SJCRH30 (cell line): ENCODE data around the gene RPL38. TPM values are rescaled to one million over a fixed set of nuclear protein-coding genes. Genes with fewer than 3 reads are reported as not detected.
"Not testable (repeated sequence)": the region's sequence is repeated elsewhere in the genome, so short reads cannot be mapped to it uniquely, and the experiment has no call there.

ENCODE experiments used
- DNase-seq, 2 experiments: peaks; one replicate each; pipeline ENCODE4 v3.0.0-alpha.2; 2015 to 2020
- H3K27ac ChIP-seq: fragments of 250-450 bp; sonication (Bioruptor Pico); 2 replicates; pipeline ENCODE4 v1.5.1; 2020; ENCODE audit warnings: mild to moderate bottlenecking, moderate library complexity
- H3K27me3 ChIP-seq: fragments of 250-450 bp; sonication (Bioruptor Pico); 2 replicates; pipeline ENCODE4 v1.5.1; 2020; ENCODE audit warnings: mild to moderate bottlenecking, moderate library complexity
- H3K36me3 ChIP-seq: fragments of 250-450 bp; sonication (Bioruptor Pico); 2 replicates; pipeline ENCODE4 v1.5.1; 2020; ENCODE audit warnings: mild to moderate bottlenecking, moderate library complexity
- H3K4me1 ChIP-seq: fragments of 250-450 bp; sonication (Bioruptor Pico); 2 replicates; pipeline ENCODE4 v1.5.1; 2020; ENCODE audit warnings: mild to moderate bottlenecking, moderate library complexity
- H3K4me3 ChIP-seq: fragments of 250-450 bp; sonication (Bioruptor Pico); 2 replicates; pipeline ENCODE4 v1.5.1; 2020; ENCODE audit warnings: mild to moderate bottlenecking, moderate library complexity
- H3K9me3 ChIP-seq: fragments of 250-450 bp; sonication (Bioruptor Pico); replicated peaks from 2 replicates; pipeline ENCODE4 v1.5.1; 2020; ENCODE audit warnings: mild to moderate bottlenecking, moderate library complexity
- total RNA-seq: library from RNA; depleted of rRNA; stranded (reverse); fragments of >200 nt; shearing (Covaris generic); gene quantifications from 2 replicates; pipeline ENCODE4 v1.2.3, GENCODE V29; 2014

RPL38 gene
- total RNA-seq, 1 experiment from 2014 or later: 5,758 TPM

DNA sequence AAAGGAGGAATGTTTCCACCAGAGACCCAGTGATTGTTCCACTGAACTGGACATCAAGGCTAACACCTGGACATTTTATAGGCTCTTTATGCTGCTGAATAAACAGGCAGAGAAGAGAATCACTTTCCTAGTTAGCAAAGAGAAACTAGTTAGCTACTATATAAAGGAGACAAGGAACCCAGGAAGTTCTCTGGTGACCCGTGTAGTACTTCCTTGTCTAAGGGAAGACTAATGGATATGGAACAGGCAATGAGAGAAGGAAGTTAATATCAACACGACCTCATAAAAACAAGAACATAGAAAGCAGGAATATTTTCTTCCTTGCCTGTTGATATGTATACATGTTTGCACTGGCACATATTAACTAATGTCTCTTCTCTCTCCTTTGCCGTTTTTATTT lies 30.8 kb upstream of the RPL38 start:
- Histone ChIP-seq H3K4me3 (no peak overlapping the region), H3K36me3 (no peaks in the 10 kb centered on the region), H3K27ac (no peak overlapping the region), H3K27me3 (no peaks in the 10 kb centered on the region), H3K9me3 (no peaks in the 10 kb centered on the region), H3K4me1 (no peaks in the 10 kb centered on the region)
- DNase-seq: no peak

DNA sequence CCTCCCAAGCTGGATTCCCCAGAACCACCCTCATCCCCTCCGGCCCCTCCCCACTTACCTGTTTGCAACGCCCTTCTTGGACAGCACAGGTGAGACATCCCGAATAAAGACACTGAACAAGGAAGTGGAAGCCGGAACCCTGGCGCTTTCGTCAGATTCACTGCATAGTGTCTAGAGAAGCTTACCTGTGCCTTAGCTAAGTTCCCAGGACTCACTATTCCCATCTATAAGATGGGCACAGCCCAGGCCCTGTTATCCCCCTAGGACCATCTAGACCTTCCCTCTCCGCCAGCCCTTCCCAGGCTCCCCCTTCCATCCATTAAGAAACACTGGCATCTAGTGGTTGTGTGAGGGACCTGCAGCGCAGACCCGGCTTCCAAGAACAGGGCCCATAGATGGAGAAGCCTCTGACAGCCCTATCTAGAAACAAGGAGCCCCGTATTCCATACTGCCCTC lies 26.9 kb upstream of the RPL38 start:
- no peak overlapping the region for H3K4me3 ChIP-seq
- H3K4me1 ChIP-seq: no peaks in the 10 kb centered on the region
- peak; percentile 70 to 91 for DNase-seq
- H3K9me3 ChIP-seq: no peaks in the 10 kb centered on the region
- H3K27ac ChIP-seq: no peak overlapping the region
- H3K36me3 ChIP-seq: no peaks in the 10 kb centered on the region
- peaks cover 15% of the 10 kb centered on the region for H3K27me3 ChIP-seq

GRCh38 chr17:74177018-74177450 lies 26.4 kb upstream of the RPL38 start:
- Histone ChIP-seq H3K4me1 (no peaks in the 10 kb centered on the region), H3K36me3 (no peaks in the 10 kb centered on the region), H3K9me3 (no peaks in the 10 kb centered on the region), H3K27me3 (peaks cover 15% of the 10 kb centered on the region), H3K27ac (no peak overlapping the region), H3K4me3 (no peak overlapping the region)
- DNase-seq: no peak

- Histone ChIP-seq H3K9me3 (no peaks in the 10 kb centered on the region), H3K36me3 (no peaks in the 10 kb centered on the region), H3K4me3 (no peak overlapping the region), H3K4me1 (no peaks in the 10 kb centered on the region), H3K27ac (no peak overlapping the region), H3K27me3 (peaks cover 15% of the 10 kb centered on the region)
- no peak for DNase-seq
Measured at GRCh38 chr17:74179576-74179975, 23.9 kb upstream of the RPL38 start.

DNA sequence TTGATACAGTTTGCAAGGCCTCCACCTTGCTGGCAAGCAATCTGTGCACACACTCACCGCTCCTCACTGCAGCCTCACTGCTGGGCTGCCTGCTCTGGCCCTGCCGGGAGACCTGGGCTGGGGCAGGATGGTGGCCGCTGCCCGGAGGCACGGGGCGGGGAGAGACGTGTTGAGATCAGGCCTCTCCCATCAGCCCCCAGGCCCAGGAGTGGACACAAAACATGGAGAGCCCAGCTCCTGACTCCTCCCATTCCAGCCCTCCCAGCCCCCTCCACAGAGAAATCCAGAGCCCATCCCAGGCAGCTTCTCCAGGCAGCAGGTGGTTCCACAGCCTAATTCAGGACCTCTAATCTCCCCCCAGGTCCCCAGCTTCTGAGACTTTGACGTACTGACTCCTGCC lies 23.1 kb upstream of the RPL38 start:
- H3K27ac ChIP-seq: no peak overlapping the region
- DNase-seq: no peak
- peaks cover 15% of the 10 kb centered on the region for H3K27me3 ChIP-seq
- H3K9me3 ChIP-seq: no peaks in the 10 kb centered on the region
- no peaks in the 10 kb centered on the region for H3K36me3 ChIP-seq
- no peak overlapping the region for H3K4me3 ChIP-seq
- no peaks in the 10 kb centered on the region for H3K4me1 ChIP-seq

GRCh38 chr17:74181341-74181740 lies 22.1 kb upstream of the RPL38 start:
- H3K27ac ChIP-seq: no peak overlapping the region
- H3K4me3 ChIP-seq: no peak overlapping the region
- DNase-seq: no peak
- no peaks in the 10 kb centered on the region for H3K36me3 ChIP-seq
- H3K4me1 ChIP-seq: no peaks in the 10 kb centered on the region
- peaks cover 15% of the 10 kb centered on the region for H3K27me3 ChIP-seq
- no peaks in the 10 kb centered on the region for H3K9me3 ChIP-seq

DNA sequence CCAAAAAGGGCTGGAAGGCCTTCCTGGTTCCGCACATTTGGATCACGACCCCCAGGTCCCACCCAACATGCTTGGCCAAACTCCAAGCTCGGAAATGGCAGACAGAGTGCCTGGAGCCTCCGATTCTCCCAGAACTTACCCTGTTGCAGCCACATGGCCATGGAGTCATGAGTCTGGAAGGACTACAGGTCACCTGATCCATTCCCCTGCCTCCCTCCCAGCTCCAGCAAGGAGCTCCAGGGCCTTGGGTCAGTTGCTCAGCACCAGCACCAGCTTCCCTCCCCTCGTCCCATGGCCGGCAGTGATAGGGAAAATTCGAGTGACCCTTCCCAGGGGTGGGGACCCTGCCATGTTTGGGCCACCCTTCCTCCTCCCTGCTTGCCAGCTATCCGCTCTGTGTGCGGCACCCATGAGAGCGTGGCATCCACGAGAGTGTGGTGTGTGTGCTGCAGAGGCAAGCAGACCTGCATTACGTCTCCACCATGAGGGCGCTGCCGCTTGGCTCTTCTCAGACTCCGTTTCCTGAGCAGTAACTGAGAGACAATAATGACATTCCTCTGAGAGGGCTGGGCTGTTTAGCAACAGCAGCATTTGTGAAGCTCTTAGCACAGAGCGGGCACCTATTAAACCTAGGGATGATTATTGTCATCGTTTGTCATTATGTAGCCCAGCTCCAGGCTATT lies 21.3 kb upstream of the RPL38 start:
- H3K27ac ChIP-seq: no peak overlapping the region
- no peaks in the 10 kb centered on the region for H3K4me1 ChIP-seq
- no peaks in the 10 kb centered on the region for H3K9me3 ChIP-seq
- peaks cover 16% of the 10 kb centered on the region for H3K27me3 ChIP-seq
- H3K36me3 ChIP-seq: no peaks in the 10 kb centered on the region
- H3K4me3 ChIP-seq: no peak overlapping the region
- DNase-seq: no peak

DNA sequence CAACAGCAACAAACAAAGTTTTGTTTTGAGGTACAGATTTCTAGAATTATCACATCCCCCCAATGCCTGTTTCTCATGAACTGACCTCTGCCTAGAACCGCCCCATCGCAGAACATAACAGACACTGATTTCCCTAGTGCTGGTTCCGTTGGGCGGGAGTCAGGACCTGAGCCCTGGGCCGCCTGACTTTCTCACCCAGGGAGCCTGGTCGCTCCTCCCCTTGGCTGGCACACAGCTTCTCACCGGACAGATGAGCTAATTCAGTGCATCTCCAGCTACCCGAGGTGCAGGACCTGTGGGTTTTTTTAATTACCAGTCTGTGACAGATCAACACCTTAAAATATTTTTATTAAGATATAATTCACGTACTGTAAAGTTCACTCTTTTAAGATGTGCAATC lies 20.1 kb upstream of the RPL38 start:
- DNase-seq: no peak
- H3K36me3 ChIP-seq: no peaks in the 10 kb centered on the region
- no peak overlapping the region for H3K4me3 ChIP-seq
- no peak overlapping the region for H3K27ac ChIP-seq
- H3K9me3 ChIP-seq: no peaks in the 10 kb centered on the region
- H3K27me3 ChIP-seq: peaks cover 18% of the 10 kb centered on the region
- no peaks in the 10 kb centered on the region; the same call in 1 of the 2 replicates for H3K4me1 ChIP-seq

DNA sequence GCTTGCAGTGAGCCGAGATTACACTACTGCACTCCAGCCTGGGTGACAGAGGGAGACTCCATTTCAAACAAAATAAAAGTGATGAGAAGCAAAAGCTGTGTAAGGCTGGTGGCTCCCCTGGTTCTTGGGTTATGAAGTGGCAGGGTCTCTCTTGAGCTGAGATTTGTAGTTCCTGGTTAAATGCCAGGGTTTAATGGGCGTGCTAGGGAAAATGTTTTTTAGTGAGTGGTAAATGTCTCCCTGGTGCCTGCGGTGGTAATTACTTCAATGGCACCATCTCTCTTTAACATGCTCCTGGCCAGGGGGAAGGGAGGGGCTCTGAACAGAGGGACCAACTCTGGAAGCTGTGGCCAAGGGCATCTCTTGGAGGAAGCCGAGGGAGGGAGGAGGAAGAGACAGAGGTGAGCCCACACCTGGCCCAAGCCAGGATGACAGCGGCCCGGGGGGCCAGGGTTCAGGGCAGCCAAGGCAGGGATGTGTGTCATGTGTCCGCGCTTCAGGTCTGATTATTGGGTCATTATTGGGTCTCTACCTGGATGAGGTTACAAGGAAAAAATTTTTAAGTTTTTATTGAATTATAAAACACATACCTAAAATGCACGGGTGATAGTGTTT lies 17.8 kb upstream of the RPL38 start:
- Histone ChIP-seq H3K9me3 (no peaks in the 10 kb centered on the region), H3K4me3 (no peak overlapping the region), H3K4me1 (no peaks in the 10 kb centered on the region; the same call in 1 of the 2 replicates), H3K27ac (no peak overlapping the region), H3K27me3 (peaks cover 8% of the 10 kb centered on the region), H3K36me3 (no peaks in the 10 kb centered on the region)
- no peak for DNase-seq

- H3K4me1 ChIP-seq: peaks cover 5% of the 10 kb centered on the region; the same call in 1 of the 2 replicates
- H3K4me3 ChIP-seq: no peak overlapping the region
- H3K27me3 ChIP-seq: peaks cover 3% of the 10 kb centered on the region
- H3K9me3 ChIP-seq: no peaks in the 10 kb centered on the region
- H3K36me3 ChIP-seq: no peaks in the 10 kb centered on the region
- H3K27ac ChIP-seq: no peak overlapping the region
- DNase-seq: no peak
Measured at GRCh38 chr17:74186498-74186897, 17.0 kb upstream of the RPL38 start.

DNA sequence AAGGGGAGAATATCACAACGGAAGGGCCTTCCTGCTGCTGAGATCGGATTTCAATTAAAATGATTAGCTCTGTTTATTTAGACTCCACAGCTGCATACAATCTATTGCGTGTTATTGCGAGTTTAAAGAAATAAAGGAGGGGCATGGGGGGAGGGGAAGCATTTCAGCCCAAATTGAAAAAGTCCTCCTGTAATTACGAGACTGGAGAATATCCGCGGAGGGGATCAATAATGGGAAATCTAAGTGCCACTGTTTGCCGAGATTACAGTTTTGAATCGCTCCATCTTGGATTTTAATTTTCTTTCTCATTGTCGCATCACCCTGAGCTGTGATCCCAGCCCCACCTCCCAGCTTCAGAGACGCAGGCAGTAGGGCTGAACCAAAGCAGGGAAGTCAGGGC lies 15.7 kb upstream of the RPL38 start:
- Histone ChIP-seq H3K27me3 (peaks cover 3% of the 10 kb centered on the region; the same call in 1 of the 2 replicates), H3K4me1 (peaks cover 7% of the 10 kb centered on the region; the same call in 1 of the 2 replicates), H3K9me3 (no peaks in the 10 kb centered on the region), H3K27ac (no peak overlapping the region), H3K36me3 (no peaks in the 10 kb centered on the region), H3K4me3 (no peak overlapping the region)
- DNase-seq: no peak

GRCh38 chr17:74188687-74189086 lies 14.8 kb upstream of the RPL38 start:
- H3K4me1 ChIP-seq: peaks cover 12% of the 10 kb centered on the region; the same call in 1 of the 2 replicates
- not testable (repeated sequence) for H3K27ac ChIP-seq, H3K36me3 ChIP-seq, H3K27me3 ChIP-seq, H3K4me3 ChIP-seq, DNase-seq, H3K9me3 ChIP-seq

- DNase-seq: peak; percentile 45 to 84
- Histone ChIP-seq H3K9me3 (no peaks in the 10 kb centered on the region), H3K27ac (no peak overlapping the region), H3K27me3 (peaks cover 3% of the 10 kb centered on the region; the same call in 1 of the 2 replicates), H3K36me3 (no peaks in the 10 kb centered on the region), H3K4me1 (peaks cover 25% of the 10 kb centered on the region), H3K4me3 (no peak overlapping the region)
Measured at GRCh38 chr17:74190154-74190553, 13.3 kb upstream of the RPL38 start.

- Histone ChIP-seq H3K27me3 (peaks cover 3% of the 10 kb centered on the region; the same call in 1 of the 2 replicates), H3K9me3 (no peaks in the 10 kb centered on the region), H3K4me3 (no peak overlapping the region), H3K36me3 (no peaks in the 10 kb centered on the region), H3K27ac (no peak overlapping the region), H3K4me1 (peaks cover 27% of the 10 kb centered on the region)
- DNase-seq: peak; percentile 61 to 80
Measured at GRCh38 chr17:74190807-74191406, 12.6 kb upstream of the RPL38 start.
